CD14-positive monocyte (primary cell): ENCODE results near the gene RLN2. TPM values are rescaled to one million over a fixed set of nuclear protein-coding genes. Genes with fewer than 3 reads are reported as not detected.

Experiments used
- DNase-seq, 3 donors: peaks; one replicate each; pipeline ENCODE4 v3.0.0-alpha.2; 2011 to 2022
- H2AFZ ChIP-seq: 2 replicates; pipeline ENCODE4 v1.6.0; 2012; ENCODE audit warnings: mild to moderate bottlenecking, low read depth, low read length, inconsistent platforms; ENCODE audit not compliant: insufficient read depth, poor library complexity, severe bottlenecking
- H3K27ac ChIP-seq, 2 donors: 1 replicate in 1 of 2; 2 replicates in 1 of 2; pipeline ENCODE4 v1.5.1; 2012 to 2013; ENCODE audit warnings: low read length in 2 of 2, control low read depth in 1 of 2, inconsistent platforms in 1 of 2, low read depth in 1 of 2, mild to moderate bottlenecking in 1 of 2
- H3K27me3 ChIP-seq, 2 donors: one replicate each; pipeline versions ENCODE4 v1.6.0 to v1.6.1; 2011 to 2013; ENCODE audit warnings: low read length in 2 of 2; ENCODE audit not compliant: control insufficient read depth in 2 of 2, insufficient read depth in 2 of 2
- H3K36me3 ChIP-seq, 2 donors: replicated peaks in 1 of 2; 1 replicate in 1 of 2; 2 replicates in 1 of 2; pipeline versions ENCODE4 v1.5.1 to v1.6.1; 2012 to 2013; ENCODE audit warnings: low read length in 2 of 2, control low read depth in 1 of 2, inconsistent platforms in 1 of 2, mild to moderate bottlenecking in 1 of 2; ENCODE audit not compliant: insufficient read depth in 2 of 2, control insufficient read depth in 1 of 2
- H3K4me1 ChIP-seq, 2 donors: 1 replicate in 1 of 2; 2 replicates in 1 of 2; pipeline versions ENCODE4 v1.5.1 to v1.6.1; 2012 to 2013; ENCODE audit warnings: low read length in 2 of 2, control low read depth in 1 of 2, inconsistent platforms in 1 of 2, mild to moderate bottlenecking in 1 of 2, moderate library complexity in 1 of 2; ENCODE audit not compliant: insufficient read depth in 2 of 2, control insufficient read depth in 1 of 2
- H3K4me2 ChIP-seq: replicated peaks from 2 replicates; pipeline ENCODE3; 2012; ENCODE audit warnings: low read length, moderate library complexity, mild to moderate bottlenecking; ENCODE audit not compliant: poor library complexity, severe bottlenecking; ENCODE audit errors: extremely low read depth
- H3K4me3 ChIP-seq, 3 experiments: fragments of 200-600 bp in 1 of 3; sonication (generic) in 1 of 3; replicated peaks in 1 of 3; 1 replicate in 2 of 3; 2 replicates in 1 of 3; pipeline ENCODE4 v1.5.1; 2011 to 2013; ENCODE audit warnings: low read length in 3 of 3, mild to moderate bottlenecking in 3 of 3, control low read depth in 2 of 3, low read depth in 2 of 3, inconsistent platforms in 1 of 3, moderate library complexity in 1 of 3
- H3K79me2 ChIP-seq: 2 replicates; pipeline ENCODE4 v1.6.0; 2012; ENCODE audit warnings: mild to moderate bottlenecking, control low read depth, inconsistent platforms, low read length, moderate library complexity; ENCODE audit not compliant: insufficient read depth
- H3K9ac ChIP-seq: 2 replicates; pipeline ENCODE4 v1.6.0; 2017; ENCODE audit warnings: low read length, mild to moderate bottlenecking; ENCODE audit not compliant: insufficient read depth, poor library complexity, severe bottlenecking
- H3K9me3 ChIP-seq, 2 donors: replicated peaks in 1 of 2; 1 replicate in 1 of 2; 2 replicates in 1 of 2; pipeline versions ENCODE4 v1.5.1 to v1.6.1; 2012 to 2013; ENCODE audit warnings: low read length in 2 of 2, control low read depth in 1 of 2; ENCODE audit not compliant: control insufficient read depth in 1 of 2, insufficient read depth in 1 of 2
- H4K20me1 ChIP-seq: 2 replicates; pipeline ENCODE4 v1.6.0; 2012; ENCODE audit warnings: mild to moderate bottlenecking, low read length, control low read depth, moderate library complexity; ENCODE audit not compliant: insufficient read depth
- H3K27ac Mint-ChIP-seq, 7 donors: one replicate each; pipeline ENCODE4 v1.8.0; 2020; ENCODE audit warnings: mild to moderate bottlenecking in 7 of 7, mixed read lengths in 7 of 7, moderate library complexity in 6 of 7, inconsistent platforms in 2 of 7
- H3K27me3 Mint-ChIP-seq, 3 donors: one replicate each; pipeline ENCODE4 v1.8.0; 2021 to 2022; ENCODE audit warnings: low read depth in 3 of 3, mild to moderate bottlenecking in 3 of 3, mixed read lengths in 3 of 3, moderate library complexity in 3 of 3, inconsistent platforms in 1 of 3
- H3K36me3 Mint-ChIP-seq, 2 donors: one replicate each; pipeline ENCODE4 v1.8.0; 2020; ENCODE audit warnings: mixed read lengths in 2 of 2, inconsistent platforms in 1 of 2, mild to moderate bottlenecking in 1 of 2
- H3K4me1 Mint-ChIP-seq: one replicate; pipeline ENCODE4 v1.8.0; 2020; ENCODE audit warnings: mild to moderate bottlenecking, mixed read lengths
- H3K4me3 Mint-ChIP-seq, 2 donors: one replicate each; pipeline ENCODE4 v1.8.0; 2020; ENCODE audit warnings: mild to moderate bottlenecking in 2 of 2, mixed read lengths in 2 of 2, moderate library complexity in 1 of 2
- H3K9me3 Mint-ChIP-seq, 7 donors: one replicate each; pipeline ENCODE4 v1.8.0; 2020 to 2022; ENCODE audit warnings: mixed read lengths in 7 of 7, mild to moderate bottlenecking in 6 of 7, moderate library complexity in 6 of 7, inconsistent platforms in 2 of 7
- WGBS: methylation state at CpG from one replicate; pipeline ENCODE4 v1.1.5; 2013; ENCODE audit warnings: missing lambda C conversion rate; ENCODE audit not compliant: insufficient coverage; 5-methylcytosine and 5-hydroxymethylcytosine counted together
- intact Hi-C, 2 donors: fragments of 100-400 bp; cut with micrococcal nuclease; formaldehyde crosslinking; loops; one replicate each; pipeline versions ENCODE4 v1.15.0 to v1.15.1; 2023
- polyA plus RNA-seq, 3 donors: library from polyadenylated mRNA; depleted of rRNA in 1 of 3; unstranded in 2 of 3; stranded (reverse) in 1 of 3; fragments of 300-500 nt in 2 of 3; fragments of >200 nt in 1 of 3; fragmentation: Illumina TruSeq in 2 of 3; gene quantifications; 1 replicate in 2 of 3; 2 replicates in 1 of 3; pipeline ENCODE4 v1.2.3, GENCODE V29; 2012 to 2021
- TF ChIP-seq, protein P1 (sequence below): fragments of 200-600 bp; IDR thresholded peaks from one replicate; pipeline ENCODE4 v1.8.0; 2022; ENCODE audit warnings: antibody characterized with exemption, mild to moderate bottlenecking

Gene RLN2
- polyA plus RNA-seq, 3 donors, result not detected

DNA sequence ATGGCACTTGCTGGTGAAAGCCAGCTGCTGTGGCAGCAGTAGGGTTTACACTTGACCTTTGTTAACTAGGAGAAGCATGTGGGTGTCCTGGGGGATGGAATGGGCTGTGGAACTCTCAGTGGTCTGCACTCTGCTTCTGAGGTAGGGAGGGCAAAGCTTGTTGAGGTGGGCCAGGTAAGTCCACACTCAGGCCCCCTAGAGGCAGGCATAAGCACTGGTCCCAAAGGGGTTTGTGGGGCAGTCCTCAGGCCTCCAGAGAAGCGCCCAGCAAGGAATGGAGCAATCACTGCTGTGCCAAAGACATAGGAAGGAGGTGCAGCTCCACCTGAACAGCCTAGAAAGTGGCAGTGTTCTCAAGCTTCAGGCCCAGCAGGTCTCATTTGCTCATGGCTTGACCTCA is 38.6 kb downstream of the RLN2 start:
- no peaks in the 10 kb centered on the region for H3K27me3 ChIP-seq
- no peak overlapping the region for H3K4me3 Mint-ChIP-seq
- H4K20me1 ChIP-seq, result no peaks in the 10 kb centered on the region
- no peaks in the 10 kb centered on the region for H3K79me2 ChIP-seq
- H3K27ac ChIP-seq, result no peak overlapping the region
- H3K4me1 Mint-ChIP-seq, result peaks cover 6% of the 10 kb centered on the region
- intact Hi-C loops, result no loop called here
- peaks cover 0 to 3% (median 0%) of the 10 kb centered on the region in 7 donors for H3K9me3 Mint-ChIP-seq
- no peaks in the 10 kb centered on the region for H3K9me3 ChIP-seq
- no peak for DNase-seq
- WGBS, result no CpG with 5 or more reads among the region's 1 CpG
- H3K4me3 ChIP-seq, result no peak overlapping the region
- no peak overlapping the region for H2AFZ ChIP-seq
- H3K27ac Mint-ChIP-seq, result no peak overlapping the region
- H3K36me3 ChIP-seq, result no peaks in the 10 kb centered on the region
- no peak overlapping the region for H3K4me2 ChIP-seq
- no peaks in the 10 kb centered on the region for H3K4me1 ChIP-seq
- TF ChIP-seq, protein P1, sequence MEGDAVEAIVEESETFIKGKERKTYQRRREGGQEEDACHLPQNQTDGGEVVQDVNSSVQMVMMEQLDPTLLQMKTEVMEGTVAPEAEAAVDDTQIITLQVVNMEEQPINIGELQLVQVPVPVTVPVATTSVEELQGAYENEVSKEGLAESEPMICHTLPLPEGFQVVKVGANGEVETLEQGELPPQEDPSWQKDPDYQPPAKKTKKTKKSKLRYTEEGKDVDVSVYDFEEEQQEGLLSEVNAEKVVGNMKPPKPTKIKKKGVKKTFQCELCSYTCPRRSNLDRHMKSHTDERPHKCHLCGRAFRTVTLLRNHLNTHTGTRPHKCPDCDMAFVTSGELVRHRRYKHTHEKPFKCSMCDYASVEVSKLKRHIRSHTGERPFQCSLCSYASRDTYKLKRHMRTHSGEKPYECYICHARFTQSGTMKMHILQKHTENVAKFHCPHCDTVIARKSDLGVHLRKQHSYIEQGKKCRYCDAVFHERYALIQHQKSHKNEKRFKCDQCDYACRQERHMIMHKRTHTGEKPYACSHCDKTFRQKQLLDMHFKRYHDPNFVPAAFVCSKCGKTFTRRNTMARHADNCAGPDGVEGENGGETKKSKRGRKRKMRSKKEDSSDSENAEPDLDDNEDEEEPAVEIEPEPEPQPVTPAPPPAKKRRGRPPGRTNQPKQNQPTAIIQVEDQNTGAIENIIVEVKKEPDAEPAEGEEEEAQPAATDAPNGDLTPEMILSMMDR, result no peak
- peaks cover 0 to 6% (median 3%) of the 10 kb centered on the region in 3 donors for H3K27me3 Mint-ChIP-seq
- no peak overlapping the region for H3K9ac ChIP-seq
- no peaks in the 10 kb centered on the region for H3K36me3 Mint-ChIP-seq

DNA sequence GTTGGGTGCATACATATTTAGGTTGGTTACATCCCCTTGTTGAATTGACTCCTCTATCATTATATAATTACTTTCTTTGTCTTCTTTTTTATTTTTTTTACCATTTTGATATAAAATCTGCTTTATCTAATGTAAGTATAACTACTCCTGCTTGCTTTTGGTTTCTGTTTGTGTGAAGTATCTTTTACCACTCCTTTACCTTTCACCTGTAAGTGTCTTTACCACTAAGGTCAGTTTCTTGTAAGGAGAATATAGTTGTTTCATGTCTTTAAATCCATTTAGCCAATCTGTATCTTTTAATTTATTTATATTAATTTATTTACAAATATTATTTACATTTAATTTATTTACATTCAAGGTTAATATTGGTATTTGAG is 40.3 kb downstream of the RLN2 start:
- Histone ChIP-seq H3K36me3 (no peaks in the 10 kb centered on the region), H3K9me3 (no peaks in the 10 kb centered on the region), H4K20me1 (no peaks in the 10 kb centered on the region), H2AFZ (no peak overlapping the region), H3K27me3 (no peaks in the 10 kb centered on the region), H3K27ac (no peak overlapping the region), H3K4me3 (no peak overlapping the region), H3K4me1 (no peaks in the 10 kb centered on the region), H3K9ac (no peak overlapping the region), H3K4me2 (no peak overlapping the region), H3K79me2 (no peaks in the 10 kb centered on the region)
- intact Hi-C loops, result no loop called here
- DNase-seq, result no peak
- H3K27me3 Mint-ChIP-seq, result peaks cover 0 to 6% (median 3%) of the 10 kb centered on the region in 3 donors
- H3K4me3 Mint-ChIP-seq, result no peak overlapping the region
- TF ChIP-seq, protein P1, result no peak
- H3K27ac Mint-ChIP-seq, result no peak overlapping the region
- H3K4me1 Mint-ChIP-seq, result peaks cover 6% of the 10 kb centered on the region
- H3K9me3 Mint-ChIP-seq, result peaks cover 0 to 9% (median 3%) of the 10 kb centered on the region in 7 donors
- H3K36me3 Mint-ChIP-seq, result no peaks in the 10 kb centered on the region
